Transverse colon (tissue), 4 donors: ENCODE results near the gene TRPV2. TPM values are rescaled to one million over a fixed set of nuclear protein-coding genes. Genes with fewer than 3 reads are reported as not detected.

Source experiments
- DNase-seq: peaks from one replicate; pipeline ENCODE4 v3.0.0-alpha.2; 2019
- H3K27ac ChIP-seq, 4 donors: fragments of 200-600 bp; sonication (generic); 2 replicates each; pipeline ENCODE4 v1.5.1; 2016 to 2018; ENCODE audit warnings: inconsistent platforms in 4 of 4
- H3K27me3 ChIP-seq: fragments of 200-600 bp; sonication (generic); 2 replicates; pipeline ENCODE4 v1.5.1; 2017; ENCODE audit warnings: inconsistent platforms
- H3K36me3 ChIP-seq, 4 donors: fragments of 200-600 bp; sonication (generic); 2 replicates each; pipeline ENCODE4 v1.5.1; 2017 to 2019; ENCODE audit warnings: inconsistent platforms in 4 of 4
- H3K4me1 ChIP-seq, 4 donors: fragments of 200-600 bp; sonication (generic); 2 replicates each; pipeline ENCODE4 v1.5.1; 2017 to 2020; ENCODE audit warnings: inconsistent platforms in 4 of 4
- H3K4me3 ChIP-seq, 4 donors: fragments of 200-600 bp; sonication (generic); 1 replicate in 1 of 4; 2 replicates in 3 of 4; pipeline versions ENCODE4 v1.5.1 to v1.6.1; 2017 to 2019; ENCODE audit warnings: inconsistent platforms in 4 of 4
- H3K9me3 ChIP-seq, 2 donors: fragments of 200-600 bp; sonication (generic); 2 replicates each; pipeline ENCODE4 v1.5.1; 2017 to 2019; ENCODE audit warnings: inconsistent platforms in 2 of 2
- EP300 ChIP-seq: sonication (generic); formaldehyde crosslinking; IDR thresholded peaks from one replicate; pipeline ENCODE4 v1.6.1; 2017; ENCODE audit warnings: antibody characterized with exemption, low read depth
- POLR2A ChIP-seq: fragments of 450-650 bp; IDR thresholded peaks from one replicate; pipeline ENCODE4 v1.6.1; 2016; ENCODE audit warnings: antibody characterized with exemption, mild to moderate bottlenecking, moderate library complexity
- POLR2AphosphoS5 ChIP-seq, 3 donors: sonication (generic); formaldehyde crosslinking; IDR thresholded peaks; one replicate each; pipeline ENCODE4 v1.6.1; 2016; ENCODE audit warnings: antibody characterized with exemption in 3 of 3
- WGBS, 2 donors: methylation state at CpG; one replicate each; pipeline ENCODE4 v1.1.5; 2018; ENCODE audit warnings: low coverage in 1 of 2; 5-methylcytosine and 5-hydroxymethylcytosine counted together
- in situ Hi-C, 4 donors: fragments of 200-750 bp; cut with MboI; loops; one replicate each; pipeline versions ENCODE4 v1.15.0 to v1.15.1; 2017; ENCODE audit warnings: low sequenced_read_pairs in 3 of 4, low pct_ligation_motif_present in 1 of 4, low pct_unique_long_range_greater_than_20kb in 1 of 4
- intact Hi-C: fragments of 100-400 bp; cut with DNase I; formaldehyde crosslinking; loops from one replicate; pipeline ENCODE4 v1.15.1; 2023; ENCODE audit warnings: low total_unique reads
- total RNA-seq, 4 donors: library from RNA; depleted of rRNA; stranded (reverse); fragments of >200 nt; gene quantifications; one replicate each; pipeline ENCODE4 v1.1.0, GENCODE V29; 2016
- TF ChIP-seq, protein P1 (sequence below), 5 experiments: fragments of 200-600 bp in 3 of 5; fragments of 450-650 bp in 2 of 5; sonication (generic) in 3 of 5; IDR thresholded peaks; 1 replicate in 2 of 5; 2 replicates in 3 of 5; pipeline ENCODE4 v1.5.1; 2016 to 2017; ENCODE audit warnings: antibody characterized with exemption in 5 of 5, inconsistent platforms in 3 of 5, mild to moderate bottlenecking in 2 of 5, moderate library complexity in 1 of 5

The TRPV2 gene
- total RNA-seq, 4 donors from 2014 or later, result 2.4 to 8.2 (median 4.4) TPM

DNA sequence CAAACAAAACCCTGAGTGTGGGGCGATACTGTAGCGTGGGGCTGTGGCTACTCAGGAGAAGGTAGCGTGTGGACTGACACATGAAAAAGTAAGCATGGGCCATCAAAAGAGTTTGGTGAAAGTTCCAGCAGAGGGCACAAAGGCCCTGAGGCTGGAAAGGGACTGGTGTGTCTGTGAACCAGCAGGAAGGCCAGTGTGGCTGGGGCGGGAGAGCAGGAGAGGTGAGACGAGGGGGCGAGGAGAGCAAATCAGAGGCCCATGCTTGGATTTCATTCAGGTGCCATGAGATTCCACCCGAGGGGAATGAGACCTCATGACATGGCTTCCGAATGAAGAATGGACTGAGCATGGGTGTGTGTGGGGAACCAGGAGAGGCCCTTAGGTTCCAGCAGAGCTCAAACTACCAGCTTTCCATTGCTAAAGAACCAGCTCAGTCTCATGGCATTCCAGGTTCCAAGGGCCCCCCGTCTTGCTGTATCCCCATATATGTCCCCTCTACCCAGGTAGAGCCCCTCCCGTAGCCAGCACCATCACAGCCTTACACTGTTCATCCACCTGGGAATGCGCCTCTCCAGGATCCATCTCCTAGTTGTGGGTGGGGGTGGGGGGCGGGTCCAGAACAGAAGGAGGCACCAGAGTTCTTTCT lies 31.1 kb downstream of the TRPV2 start:
- WGBS, 2 donors, result 78 to 88% methylated on average over 3 to 11 of the region's 12 CpGs
- Histone ChIP-seq H3K9me3 (no peaks in the 10 kb centered on the region), H3K4me3 (no peak overlapping the region), H3K36me3 (peaks cover 0 to 21% (median 8%) of the 10 kb centered on the region in 4 donors), H3K27ac (peak overlapping the region in 2 of 4 donors; percentile 4 to 13), H3K27me3 (no peaks in the 10 kb centered on the region), H3K4me1 (peaks cover 0 to 34% (median 12%) of the 10 kb centered on the region in 4 donors)
- intact Hi-C loops (loop anchor here (10.0 kb wide), 1 partner anchor 62 kb away; the partner anchor contains the start of gene UBB), in situ Hi-C loops (no loop called here)
- DNase-seq, result no peak
- TF ChIP-seq POLR2A, result no peak
- TF ChIP-seq, protein P1, sequence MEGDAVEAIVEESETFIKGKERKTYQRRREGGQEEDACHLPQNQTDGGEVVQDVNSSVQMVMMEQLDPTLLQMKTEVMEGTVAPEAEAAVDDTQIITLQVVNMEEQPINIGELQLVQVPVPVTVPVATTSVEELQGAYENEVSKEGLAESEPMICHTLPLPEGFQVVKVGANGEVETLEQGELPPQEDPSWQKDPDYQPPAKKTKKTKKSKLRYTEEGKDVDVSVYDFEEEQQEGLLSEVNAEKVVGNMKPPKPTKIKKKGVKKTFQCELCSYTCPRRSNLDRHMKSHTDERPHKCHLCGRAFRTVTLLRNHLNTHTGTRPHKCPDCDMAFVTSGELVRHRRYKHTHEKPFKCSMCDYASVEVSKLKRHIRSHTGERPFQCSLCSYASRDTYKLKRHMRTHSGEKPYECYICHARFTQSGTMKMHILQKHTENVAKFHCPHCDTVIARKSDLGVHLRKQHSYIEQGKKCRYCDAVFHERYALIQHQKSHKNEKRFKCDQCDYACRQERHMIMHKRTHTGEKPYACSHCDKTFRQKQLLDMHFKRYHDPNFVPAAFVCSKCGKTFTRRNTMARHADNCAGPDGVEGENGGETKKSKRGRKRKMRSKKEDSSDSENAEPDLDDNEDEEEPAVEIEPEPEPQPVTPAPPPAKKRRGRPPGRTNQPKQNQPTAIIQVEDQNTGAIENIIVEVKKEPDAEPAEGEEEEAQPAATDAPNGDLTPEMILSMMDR (IDR thresholded peaks at IDR 0.05), result no peak

DNA sequence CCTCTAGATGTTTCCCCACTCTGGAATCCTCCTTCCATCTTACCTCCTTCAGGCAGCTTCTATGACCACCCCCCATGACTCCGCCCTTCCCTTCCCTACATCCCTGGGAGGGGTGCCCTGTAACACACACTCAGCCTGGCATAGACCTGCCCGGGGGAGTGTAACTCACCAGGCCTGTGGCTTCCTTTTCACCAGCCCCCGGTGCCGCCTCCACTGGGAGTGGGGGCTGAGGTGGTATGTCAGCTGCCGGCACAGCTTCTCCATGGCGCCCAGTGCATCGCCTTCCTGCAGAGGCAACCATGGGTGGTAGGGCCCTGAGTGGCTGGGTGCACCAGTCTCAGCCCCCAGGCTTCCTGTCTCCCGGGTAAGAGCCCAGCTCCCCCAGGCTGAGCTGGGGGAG lies 32.3 kb downstream of the TRPV2 start:
- Histone ChIP-seq H3K27me3 (no peaks in the 10 kb centered on the region), H3K9me3 (no peaks in the 10 kb centered on the region), H3K4me1 (peaks cover 0 to 22% (median 6%) of the 10 kb centered on the region in 4 donors), H3K27ac (no peak overlapping the region), H3K4me3 (no peak overlapping the region), H3K36me3 (peaks cover 0 to 11% (median 3%) of the 10 kb centered on the region in 4 donors)
- intact Hi-C loops (loop anchor here (10.0 kb wide), 1 partner anchor 63 kb away; the partner anchor contains the start of gene UBB), in situ Hi-C loops (no loop called here)
- no peak for TF ChIP-seq POLR2AphosphoS5 (IDR thresholded peaks at IDR 0.05)
- TF ChIP-seq POLR2A, result no peak
- TF ChIP-seq, protein P1 (IDR thresholded peaks at IDR 0.05), result no peak
- TF ChIP-seq EP300, result no peak
- no peak for DNase-seq
- 89% methylated on average over 8 of the region's 8 CpGs; no CpG with 5 or more reads in 1 of the 2 donors for WGBS, 2 donors

- TF ChIP-seq POLR2AphosphoS5 (IDR thresholded peaks at IDR 0.05), result no peak
- no peaks in the 10 kb centered on the region for H3K9me3 ChIP-seq
- WGBS, 2 donors, result 74% methylated on average over 6 of the region's 6 CpGs; no CpG with 5 or more reads in 1 of the 2 donors
- in situ Hi-C loops, result no loop called here
- no peak for DNase-seq
- peaks cover 0 to 24% (median 6%) of the 10 kb centered on the region in 4 donors for H3K4me1 ChIP-seq
- no peaks in the 10 kb centered on the region for H3K27me3 ChIP-seq
- no peak overlapping the region for H3K27ac ChIP-seq
- no peak overlapping the region for H3K4me3 ChIP-seq
- intact Hi-C loops, result loop anchor here (10.0 kb wide), 1 partner anchor 64 kb away; the partner anchor contains the start of gene UBB
- peaks cover 0 to 7% (median 1%) of the 10 kb centered on the region in 4 donors for H3K36me3 ChIP-seq
Observed at GRCh38 chr17:16448490-16448889, 33.1 kb downstream of the TRPV2 start.

DNA sequence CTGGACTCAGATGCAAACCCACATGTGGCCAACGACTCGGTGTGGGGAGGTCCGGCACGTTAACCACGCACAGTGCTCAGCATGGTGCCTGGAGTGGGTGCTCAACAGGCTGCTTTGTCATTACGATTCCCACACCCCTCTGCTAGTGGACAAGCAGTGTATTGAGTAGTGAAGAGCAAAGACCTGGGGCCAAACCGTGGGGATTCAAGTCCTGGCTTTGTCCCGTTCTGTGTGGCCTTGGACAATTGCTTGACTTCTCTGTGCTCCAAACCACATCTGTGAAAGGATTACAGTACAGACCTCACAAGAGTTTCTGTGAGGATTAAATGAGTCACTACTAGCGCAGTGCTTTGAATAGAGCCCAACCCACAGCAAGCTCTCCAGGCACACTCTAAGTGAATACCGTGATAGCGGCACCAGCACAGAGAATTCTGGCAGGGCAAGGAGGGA lies 33.8 kb downstream of the TRPV2 start:
- DNase-seq, result no peak
- in situ Hi-C loops (no loop called here), intact Hi-C loops (loop anchor here (10.0 kb wide), 1 partner anchor 64 kb away; the partner anchor contains the start of gene UBB)
- no peaks in the 10 kb centered on the region for H3K9me3 ChIP-seq
- H3K27me3 ChIP-seq, result no peaks in the 10 kb centered on the region
- H3K27ac ChIP-seq, result no peak overlapping the region
- WGBS, 2 donors, result 87 to 93% methylated on average over 2 to 10 of the region's 11 CpGs
- peaks cover 0 to 7% (median 0%) of the 10 kb centered on the region in 4 donors for H3K36me3 ChIP-seq
- H3K4me3 ChIP-seq, result no peak overlapping the region
- no peak for TF ChIP-seq POLR2AphosphoS5 (IDR thresholded peaks at IDR 0.05)
- no peak for TF ChIP-seq POLR2A
- TF ChIP-seq EP300, result no peak
- TF ChIP-seq, protein P1 (IDR thresholded peaks at IDR 0.05), result no peak
- H3K4me1 ChIP-seq, result peaks cover 0 to 21% (median 5%) of the 10 kb centered on the region in 4 donors
